HG03280 (cell line): ENCODE measurements around the gene FOXL2.

Experiments used
- ATAC-seq: cut with Tn5 transposase; IDR thresholded peaks from one replicate; pipeline ENCODE4 v1.9.1; 2021; ENCODE audit warnings: mild to moderate bottlenecking, moderate library complexity; ENCODE audit not compliant: unreplicated experiment

Gene FOXL2

DNA sequence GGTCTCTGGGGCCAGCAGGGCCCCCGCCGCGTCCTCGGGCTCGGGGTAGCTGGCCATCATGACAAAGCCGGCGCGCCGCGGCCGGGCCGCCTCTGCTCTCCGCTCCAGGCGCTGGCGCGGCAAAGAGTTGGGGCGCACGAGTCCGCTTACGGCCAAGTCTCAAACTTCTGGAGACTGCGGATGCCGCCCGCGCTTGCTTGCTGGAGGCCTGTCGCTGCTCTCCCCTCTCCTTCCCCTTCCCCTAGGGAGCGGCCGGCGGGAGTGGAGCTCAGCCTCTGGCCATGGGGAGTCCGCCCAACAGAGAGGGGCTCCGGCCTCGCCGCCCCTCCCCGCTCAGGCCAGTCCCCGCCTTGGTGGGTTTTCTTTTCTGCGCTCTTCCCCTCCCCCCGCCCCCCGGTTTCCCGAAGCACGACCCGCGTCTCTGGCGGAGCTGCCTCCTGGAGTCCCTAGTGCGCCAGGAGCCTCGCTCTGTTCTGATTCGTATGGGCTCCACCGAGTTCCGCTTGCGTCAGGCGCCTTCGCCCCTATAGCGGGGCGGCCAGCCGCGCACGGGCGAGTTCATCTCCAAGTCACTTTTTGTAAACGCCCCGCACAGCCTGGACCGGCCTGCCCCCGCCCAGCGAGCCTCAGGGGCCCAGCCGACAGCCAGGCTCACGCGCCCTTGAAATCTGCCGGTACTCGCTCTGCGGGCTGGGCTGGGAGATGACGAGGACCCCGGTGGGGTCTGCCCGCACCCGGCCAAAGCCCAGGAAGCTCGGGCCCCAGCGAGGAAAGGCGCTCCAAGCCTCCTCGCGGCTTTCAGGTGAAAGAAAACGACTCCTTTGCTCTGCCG is at the start of gene FOXL2, which contains the start of gene FOXL2NB:
FOXL2 (minus strand) TSS at position 475 of the 832 bp plus-strand sequence; CDS start at position 60, 415 bp downstream.
FOXL2NB (plus strand) TSS at position 555 of the 832 bp plus-strand sequence; CDS start at position 703, 148 bp downstream.
- no peak for ATAC-seq

DNA sequence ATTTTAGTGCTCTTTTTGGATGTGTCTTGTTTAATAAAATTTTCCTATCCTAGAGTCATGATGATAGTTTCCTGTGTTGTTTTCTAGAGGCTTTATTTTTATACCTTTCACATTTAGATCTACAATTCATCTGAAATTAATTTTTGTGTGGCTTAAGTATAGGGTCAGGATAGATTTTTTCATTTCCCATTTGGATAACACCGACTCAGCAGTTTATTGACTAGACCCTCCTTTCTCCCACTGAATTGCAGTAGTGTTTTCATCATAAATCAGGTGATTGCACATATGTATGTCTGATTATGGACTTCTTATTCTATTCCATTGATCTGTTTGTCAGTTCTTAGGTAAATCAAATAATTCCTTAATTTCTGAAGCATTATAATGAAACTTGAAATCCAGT is 48.8 kb upstream of the FOXL2 start:
- no peak for ATAC-seq

DNA sequence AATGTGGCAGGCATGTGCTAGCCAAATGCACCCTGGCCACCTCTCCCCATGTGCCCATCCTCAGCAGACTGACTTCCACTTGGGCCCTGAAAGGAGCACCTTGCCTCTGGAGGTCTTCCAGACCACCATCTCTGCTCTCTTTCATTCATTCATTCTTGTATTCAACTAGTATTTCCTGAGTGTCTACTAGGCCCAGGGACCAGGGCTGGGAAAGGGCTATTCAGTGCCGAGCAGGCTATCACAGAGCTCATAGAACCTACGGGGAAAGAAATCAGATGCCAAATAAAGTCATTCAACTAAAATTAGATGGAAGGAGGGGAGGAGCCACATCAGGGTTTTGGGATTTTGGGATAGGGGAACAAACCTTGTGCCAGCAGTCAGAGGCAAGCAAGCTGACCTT is 40.2 kb upstream of the FOXL2 start:
- no peak for ATAC-seq

DNA sequence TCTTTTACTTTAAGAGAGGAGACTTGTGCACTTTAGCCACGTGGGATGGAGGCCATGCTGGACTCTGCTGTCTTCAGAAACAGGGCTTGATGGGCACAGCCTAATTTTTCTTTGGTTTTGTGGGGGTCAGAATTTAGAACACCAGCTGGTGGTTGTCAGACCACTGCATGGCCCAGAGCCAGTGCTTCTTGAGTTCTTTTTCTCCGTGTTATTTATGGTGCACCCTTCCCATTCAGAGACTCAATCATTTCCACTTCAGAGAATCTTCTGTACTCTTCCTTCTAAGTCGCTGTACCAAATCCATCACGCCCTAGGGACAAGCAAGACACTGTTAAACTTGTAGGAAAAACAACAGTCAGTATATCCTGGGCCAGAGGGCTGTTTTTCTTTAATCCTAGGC is 39.0 kb upstream of the FOXL2 start:
- no peak for ATAC-seq

DNA sequence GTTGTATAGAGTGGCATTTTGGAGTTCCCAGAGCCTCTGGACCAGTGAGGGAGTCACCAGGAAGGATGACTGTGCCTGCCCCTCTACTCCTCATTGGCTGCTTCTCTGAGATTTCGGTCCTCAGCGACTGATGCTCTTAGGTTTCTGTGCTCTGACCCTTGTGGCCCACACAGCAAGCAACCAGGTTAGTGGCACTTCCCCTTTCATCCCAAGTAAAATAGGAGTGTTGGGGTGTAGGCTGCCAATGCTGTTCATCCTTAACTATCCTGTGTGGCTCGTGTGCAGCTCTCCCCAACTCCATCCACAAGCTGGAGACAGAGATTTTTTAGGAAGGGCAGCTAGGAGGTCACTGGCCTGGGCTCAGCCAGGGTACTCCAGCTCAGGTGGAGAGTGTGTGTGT is 37.9 kb upstream of the FOXL2 start:
- ATAC-seq: no peak

DNA sequence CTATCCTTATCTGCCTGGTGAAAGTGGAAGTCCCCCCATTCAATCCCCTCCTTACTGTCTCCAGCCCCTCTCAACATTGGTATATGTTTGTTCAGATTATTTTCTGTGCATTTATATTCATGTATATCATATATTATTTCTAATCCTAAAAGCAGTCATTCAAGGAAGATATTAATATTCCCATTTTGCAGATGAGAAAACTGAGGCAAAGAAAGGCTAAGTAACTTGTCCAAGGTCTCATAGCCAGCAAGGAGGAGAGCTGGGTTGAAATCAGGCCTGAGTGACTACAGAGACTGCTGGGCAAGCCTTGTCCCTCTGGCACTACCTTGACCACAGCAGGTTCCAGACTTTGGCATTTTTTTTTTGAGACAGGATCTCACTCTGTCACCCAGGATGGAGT is 29.1 kb upstream of the FOXL2 start:
- ATAC-seq: no peak

DNA sequence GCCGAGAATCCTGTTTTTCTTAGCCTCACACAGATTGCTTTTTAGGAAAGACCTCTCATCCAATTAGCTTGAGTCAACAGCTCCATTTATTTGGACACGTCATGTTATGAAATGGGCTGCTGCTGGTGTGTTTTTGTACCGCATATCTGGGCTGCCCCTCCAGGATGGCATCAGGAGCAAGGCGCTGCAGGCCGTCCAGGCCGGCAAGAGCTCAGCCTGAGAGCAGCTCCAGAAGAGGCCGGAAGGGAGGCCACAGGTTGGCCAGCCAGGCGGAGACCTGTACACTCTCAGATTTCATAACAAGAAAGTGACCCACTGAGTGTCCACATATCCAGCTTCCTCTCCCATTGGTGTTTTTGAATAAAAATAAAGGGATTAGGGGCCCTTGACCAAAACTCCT is 28.4 kb upstream of the FOXL2 start:
- no peak for ATAC-seq

DNA sequence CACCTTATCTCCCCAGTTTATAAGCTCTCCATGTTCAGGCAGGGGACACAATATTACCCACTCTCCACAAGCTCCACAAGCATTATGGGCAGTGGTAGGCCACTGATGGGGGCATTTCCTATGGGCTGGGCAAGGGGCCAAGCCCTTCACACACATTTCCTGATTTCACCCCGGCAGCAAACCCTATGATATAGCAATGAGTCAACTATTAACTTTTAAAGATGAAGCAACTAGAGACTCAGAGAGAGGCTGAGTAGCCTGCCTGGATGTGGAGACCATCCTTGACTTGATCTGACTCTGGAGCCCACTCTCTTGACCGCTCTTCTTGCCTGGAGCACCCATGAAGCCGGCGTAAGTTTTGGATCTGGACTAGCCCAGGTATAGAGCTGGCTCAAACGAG is 27.5 kb upstream of the FOXL2 start:
- no peak for ATAC-seq

DNA sequence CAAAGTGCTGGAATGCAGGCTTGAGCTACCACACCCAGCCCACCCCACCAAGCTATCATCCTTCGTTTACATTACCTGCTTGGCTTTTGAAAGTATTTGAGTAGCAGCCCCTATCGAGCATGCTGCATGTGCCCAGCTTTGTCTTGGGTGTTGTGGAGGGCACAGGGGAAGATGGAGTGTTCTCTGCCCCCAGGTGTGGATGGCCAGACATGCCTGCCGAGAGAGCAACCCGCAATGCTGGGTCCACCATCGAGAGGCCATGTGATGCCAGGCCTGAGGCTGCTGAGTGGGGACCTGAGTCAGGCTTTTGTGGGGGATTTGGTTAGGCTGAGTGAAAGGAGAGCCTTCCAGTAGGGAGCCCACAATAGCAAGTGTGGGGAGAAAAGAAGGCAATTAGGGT is 26.0 kb upstream of the FOXL2 start:
- no peak for ATAC-seq

DNA sequence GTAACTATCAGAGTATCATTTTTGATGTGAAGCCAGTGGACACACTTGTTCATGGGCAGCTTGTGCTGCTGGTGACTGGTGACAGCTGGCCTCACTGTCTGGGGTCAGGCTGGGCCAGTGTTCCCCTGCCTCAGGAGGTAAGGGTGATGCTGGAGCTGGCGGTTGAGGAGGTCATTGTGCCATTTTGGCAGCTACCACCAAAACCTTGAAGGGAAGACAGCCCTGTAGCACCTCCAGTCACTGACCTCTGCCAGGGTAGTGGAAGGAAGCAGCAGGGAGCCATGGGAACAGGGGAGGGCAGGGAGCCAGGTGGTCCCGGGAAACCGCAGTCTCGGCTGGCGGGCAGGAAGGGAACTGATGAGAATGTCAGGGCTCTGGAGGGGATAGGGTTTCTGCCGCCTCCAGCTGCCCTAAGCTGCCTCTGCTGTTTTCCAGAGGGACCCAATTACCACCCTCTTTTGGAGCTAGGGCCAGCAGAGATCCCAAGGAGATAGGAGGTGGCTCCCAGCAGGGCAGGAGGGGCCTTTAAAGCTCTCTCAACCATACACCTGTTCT is 24.9 kb upstream of the FOXL2 start:
- ATAC-seq: no peak

DNA sequence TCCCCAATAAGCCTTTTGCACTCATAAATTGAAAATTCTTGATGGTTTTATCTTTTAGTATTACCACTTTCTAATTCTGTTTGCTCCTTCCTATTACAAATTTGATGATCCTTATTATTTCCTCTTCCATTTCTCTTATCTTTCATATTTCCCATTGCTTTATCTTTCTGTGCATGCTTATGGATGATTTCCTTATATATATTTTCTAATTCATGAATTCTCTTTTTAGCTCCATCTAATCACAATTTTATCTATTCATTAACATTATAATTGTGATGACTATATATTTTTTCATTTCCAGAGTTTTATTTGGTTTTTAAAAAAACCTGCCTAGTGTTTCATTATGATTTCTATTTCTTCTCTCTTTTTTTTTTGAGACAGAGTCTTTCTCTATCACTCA is 18.0 kb upstream of the FOXL2 start:
- ATAC-seq: no peak

DNA sequence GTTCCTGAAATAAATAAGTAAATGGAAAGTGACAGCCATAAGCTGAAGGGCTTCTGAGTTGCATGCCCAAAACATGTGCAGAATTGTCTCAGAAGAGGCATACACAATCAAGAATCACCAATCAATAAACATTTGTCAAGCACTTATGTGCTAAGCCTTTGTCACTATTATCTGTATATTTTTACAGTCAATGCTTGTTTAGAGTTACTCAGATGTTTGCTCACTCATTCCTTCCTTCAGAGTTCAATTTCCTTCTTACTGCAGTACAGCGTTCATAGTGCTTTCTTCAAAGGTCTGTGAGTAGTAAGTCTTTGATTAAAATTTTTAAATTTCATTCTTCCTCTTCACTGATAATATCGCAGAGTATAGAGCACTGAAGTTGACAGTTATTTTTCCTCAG is 17.3 kb upstream of the FOXL2 start:
- no peak for ATAC-seq

DNA sequence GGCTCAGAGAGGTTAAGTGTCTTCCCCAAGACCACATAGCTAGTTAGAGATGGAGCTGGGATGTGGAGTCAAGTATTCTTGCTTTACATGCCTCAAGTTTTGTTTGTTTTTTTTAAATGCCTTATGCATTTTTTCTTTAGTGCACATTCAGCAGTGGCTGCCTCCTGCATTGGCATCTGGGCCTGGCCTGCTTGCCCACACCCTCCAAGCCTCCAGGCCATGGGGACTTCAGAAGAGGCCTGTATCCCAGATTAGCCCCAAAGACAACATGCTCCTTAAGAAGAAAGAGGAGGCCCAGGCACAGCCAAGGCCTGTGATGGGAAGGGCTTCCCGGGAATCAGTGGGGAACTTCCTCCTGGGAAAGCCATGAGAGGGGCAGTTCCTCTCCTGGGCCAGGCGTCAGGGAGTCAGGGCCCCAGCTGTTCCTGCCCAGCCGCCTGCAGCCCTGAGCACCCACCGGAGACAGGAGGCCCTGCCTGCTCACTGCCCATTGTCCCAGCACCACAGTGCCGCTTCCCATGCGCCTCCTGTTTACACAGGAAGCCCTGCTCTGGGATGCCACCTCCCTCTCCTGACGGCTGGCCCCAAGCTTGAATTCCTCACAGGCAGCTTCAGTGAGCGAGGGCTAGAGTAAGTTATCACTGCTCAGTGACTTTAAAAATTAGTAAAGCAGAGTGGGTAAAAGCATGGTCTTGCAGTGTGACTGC is 16.1 kb upstream of the FOXL2 start:
- no peak for ATAC-seq

DNA sequence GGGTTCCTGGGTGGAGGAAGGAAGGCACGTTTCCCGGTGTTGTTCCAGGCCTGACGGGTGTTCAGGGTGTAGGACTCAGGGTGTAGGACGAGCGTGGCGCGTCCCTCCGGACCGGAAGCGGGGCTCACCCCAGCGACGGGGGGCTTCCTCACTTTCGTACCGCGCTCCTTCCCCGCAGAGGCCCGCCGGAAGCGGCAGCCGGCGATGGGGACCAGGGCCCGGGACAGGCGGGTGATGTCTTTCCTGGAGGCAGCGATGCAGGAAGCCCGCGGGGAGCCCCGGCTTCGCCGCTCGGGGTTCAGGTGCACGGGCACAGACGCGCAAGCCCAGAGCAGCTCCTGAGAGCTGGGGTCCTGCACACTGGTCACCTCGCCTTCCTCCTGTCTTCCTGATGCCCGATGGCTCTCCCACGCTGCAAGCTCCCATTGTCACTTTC is 13.5 kb upstream of the FOXL2 start:
- no peak for ATAC-seq

DNA sequence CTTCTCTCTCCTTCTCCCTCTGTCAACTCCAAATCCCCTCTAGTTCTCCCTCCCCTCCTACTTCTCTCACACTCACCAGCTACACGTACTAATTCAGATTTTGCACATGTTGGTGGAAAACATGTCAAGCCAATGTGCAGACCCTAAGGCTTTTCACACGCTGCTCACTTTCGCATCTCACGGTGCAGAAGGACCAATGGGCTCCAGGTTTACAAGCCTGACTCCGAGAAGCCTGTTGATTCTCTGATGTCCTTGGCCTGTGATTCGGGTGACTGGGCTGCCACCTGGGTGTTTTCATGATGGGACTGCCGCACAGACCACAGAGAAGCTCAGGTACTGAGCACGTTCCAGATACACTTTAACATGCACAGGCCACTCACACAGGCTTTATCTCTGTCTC is 3.8 kb upstream of the FOXL2 start:
- ATAC-seq: no peak

DNA sequence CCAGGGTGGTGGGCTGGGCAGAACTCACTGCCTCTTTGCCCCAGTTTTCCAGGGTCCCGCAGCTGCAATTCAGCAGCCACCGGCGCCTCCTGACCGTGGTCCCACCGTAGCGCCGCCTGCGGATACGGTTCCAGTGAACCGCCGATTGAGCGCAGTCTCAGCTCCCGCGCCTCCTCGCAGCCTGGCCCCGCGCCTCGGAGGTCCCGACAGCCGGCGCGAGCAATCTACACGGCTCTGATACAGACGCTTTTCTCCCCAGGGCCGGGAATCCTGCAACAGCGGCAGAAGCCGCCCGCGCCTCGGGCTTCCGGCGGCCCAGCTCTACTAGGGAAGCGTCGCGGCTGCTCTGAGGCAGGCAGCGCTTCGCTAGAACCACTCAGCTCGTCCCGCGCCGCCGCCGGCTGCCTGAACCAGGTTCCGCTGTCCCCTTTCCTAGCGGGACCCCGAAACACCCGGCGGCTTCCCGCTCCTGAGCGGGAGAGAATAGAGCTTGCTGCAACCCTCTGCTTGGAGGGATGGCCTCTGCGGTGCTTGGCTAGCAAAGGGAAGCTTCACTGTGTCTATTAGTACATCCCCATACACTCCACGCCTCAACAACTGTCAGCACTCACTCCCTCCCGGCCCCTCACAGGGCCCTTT is 3.2 kb upstream of the FOXL2 start:
- ATAC-seq: no peak

DNA sequence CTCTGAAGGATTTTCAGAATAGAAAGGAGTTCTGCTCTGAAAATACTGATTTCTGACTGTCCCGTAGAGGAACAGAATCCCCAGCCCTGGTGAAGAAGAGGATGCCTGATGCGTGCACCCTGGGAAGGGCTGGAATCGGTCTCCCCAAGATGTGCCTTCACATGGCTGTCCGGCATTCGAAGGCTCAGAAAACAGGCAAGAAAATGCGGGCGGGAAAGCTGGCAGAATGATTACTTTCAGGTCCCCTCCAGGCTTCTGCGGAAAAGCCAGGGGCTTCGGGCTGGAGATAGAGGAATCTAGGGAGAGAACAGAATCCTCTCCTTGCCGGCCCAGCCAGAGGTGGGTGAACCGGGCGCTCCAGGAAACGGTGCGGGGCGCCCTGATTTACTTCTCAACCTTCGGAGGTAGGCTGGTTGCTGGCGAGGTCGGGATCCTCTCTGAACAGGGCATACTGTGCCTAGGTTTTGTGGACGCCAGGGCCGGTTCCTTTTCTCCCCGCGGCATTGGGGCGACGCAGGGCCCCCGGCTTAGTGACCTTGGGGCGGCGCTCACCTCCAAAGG is 2.6 kb upstream of the FOXL2 start:
- no peak for ATAC-seq

DNA sequence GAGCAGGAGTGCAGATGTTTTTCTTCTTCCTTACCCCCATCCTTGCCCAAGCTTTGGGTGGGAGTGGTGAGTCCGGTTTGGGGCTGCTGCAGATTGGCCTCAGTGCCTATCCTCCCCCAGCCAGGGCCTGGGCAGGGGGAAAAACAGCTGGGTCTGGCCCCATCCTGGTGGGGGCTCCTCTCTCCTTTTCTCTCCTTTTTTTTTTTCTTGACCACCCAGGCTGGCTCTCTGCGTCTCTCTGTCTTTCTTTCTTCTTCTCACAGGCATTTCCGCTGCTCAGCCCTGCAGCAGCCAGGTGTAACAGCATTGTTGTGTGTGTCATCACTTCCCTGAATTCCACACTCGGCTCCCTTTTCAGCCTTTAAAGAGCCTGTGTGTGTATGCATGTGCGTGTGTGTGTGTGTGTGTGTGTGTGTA is 2.1 kb upstream of the FOXL2 start:
- ATAC-seq: no peak

DNA sequence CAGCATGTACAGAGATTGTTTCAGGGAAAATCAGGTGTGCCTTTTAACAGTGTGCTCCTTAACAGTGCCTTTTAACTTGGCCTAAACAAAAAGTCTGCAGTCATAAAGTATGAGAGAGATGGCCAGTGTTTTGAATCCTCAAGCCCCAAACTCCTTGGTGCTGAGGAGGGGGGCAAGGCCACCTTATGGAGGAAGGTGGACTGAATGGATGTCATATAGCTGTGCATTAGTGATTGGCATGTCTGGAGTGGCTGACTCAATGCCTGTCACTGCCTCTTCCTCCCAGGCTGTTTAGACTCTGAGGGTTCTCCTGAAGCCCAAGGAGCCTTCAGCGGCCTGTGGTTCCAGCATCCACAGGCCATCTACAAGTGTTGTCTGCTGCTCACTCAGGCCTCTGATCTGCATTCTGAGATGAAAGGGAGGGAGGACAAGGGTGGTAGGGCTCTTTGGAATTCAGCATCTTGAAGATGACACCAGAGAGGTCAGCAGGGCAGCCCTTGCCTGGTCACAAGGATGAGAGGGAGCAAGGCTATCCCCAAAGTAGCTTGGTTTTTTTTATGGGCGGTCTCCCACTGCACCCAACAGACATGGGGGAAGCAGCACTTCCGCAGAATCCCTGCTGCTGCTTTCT is 1.5 kb upstream of the FOXL2 start:
- no peak for ATAC-seq

DNA sequence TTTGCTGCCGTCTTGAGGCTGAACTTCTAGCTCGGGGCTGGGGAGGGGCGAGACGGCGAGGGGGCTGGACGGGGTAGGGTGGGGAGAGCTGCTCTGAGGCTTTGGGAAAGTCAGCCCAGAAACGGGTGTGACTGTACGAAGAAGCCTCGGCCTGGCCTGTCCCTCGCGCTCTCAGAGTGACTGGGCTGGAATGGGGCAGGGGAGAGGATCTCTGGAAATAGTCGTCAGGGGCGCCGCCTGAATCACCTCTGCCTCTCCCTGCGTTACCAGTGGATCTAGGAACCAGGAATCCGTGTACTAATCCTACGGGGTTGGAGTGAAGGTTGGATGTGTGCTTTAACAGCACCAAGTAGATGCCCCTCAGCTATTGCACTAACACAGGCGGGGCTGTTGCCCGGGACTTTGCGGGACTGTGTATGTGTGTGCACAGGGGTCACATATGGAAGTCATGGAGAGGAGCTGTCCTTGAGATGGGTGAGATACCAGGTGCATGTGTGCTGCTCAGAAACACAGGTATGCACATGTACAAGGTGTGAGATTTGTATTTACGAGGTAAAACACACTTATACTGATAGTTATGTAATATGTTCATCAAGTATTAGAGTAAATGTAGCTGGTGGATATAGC is 671 bp upstream of the FOXL2 start:
- no peak for ATAC-seq
